Hepatocyte (in vitro differentiated cells): ENCODE data around the gene PITPNC1. TPM values are rescaled to one million over a fixed set of nuclear protein-coding genes. Genes with fewer than 3 reads are reported as not detected.

ENCODE experiments used
- DNase-seq: peaks from one replicate; pipeline ENCODE4 v3.0.0-alpha.2; 2016; ENCODE audit warnings: low spot score
- H2AFZ ChIP-seq: fragments of 200-600 bp; sonication (generic); 2 replicates; pipeline ENCODE4 v1.6.0; 2016; ENCODE audit warnings: antibody characterized with exemption, mild to moderate bottlenecking
- H3K27ac ChIP-seq: fragments of 200-600 bp; sonication (generic); 2 replicates; pipeline ENCODE4 v1.5.1; 2016; ENCODE audit warnings: mild to moderate bottlenecking
- H3K27me3 ChIP-seq: fragments of 200-600 bp; sonication (generic); 2 replicates; pipeline ENCODE4 v1.6.1; 2016
- H3K36me3 ChIP-seq: fragments of 200-600 bp; sonication (generic); replicated peaks from 2 replicates; pipeline ENCODE4 v1.5.1; 2016; ENCODE audit warnings: low read depth; ENCODE audit not compliant: insufficient read depth
- H3K4me1 ChIP-seq: fragments of 200-600 bp; sonication (generic); 2 replicates; pipeline ENCODE4 v1.5.1; 2016; ENCODE audit warnings: mild to moderate bottlenecking, moderate library complexity; ENCODE audit not compliant: insufficient read depth
- H3K4me2 ChIP-seq: fragments of 200-600 bp; sonication (generic); 2 replicates; pipeline ENCODE4 v1.6.0; 2016
- H3K4me3 ChIP-seq: fragments of 200-600 bp; sonication (generic); 2 replicates; pipeline ENCODE4 v1.5.1; 2016; ENCODE audit warnings: mild to moderate bottlenecking
- H3K79me2 ChIP-seq: fragments of 200-600 bp; sonication (generic); 2 replicates; pipeline ENCODE4 v1.6.0; 2017; ENCODE audit warnings: mild to moderate bottlenecking
- H3K9me2 ChIP-seq: fragments of 200-600 bp; sonication (generic); replicated peaks from 2 replicates; pipeline ENCODE4 v1.6.0; 2017; ENCODE audit warnings: mild to moderate bottlenecking; ENCODE audit not compliant: insufficient read depth
- H3K9me3 ChIP-seq: fragments of 200-600 bp; sonication (generic); 2 replicates; pipeline ENCODE4 v1.5.1; 2016; ENCODE audit warnings: low read depth, mild to moderate bottlenecking
- H4K20me1 ChIP-seq: fragments of 200-600 bp; sonication (generic); 2 replicates; pipeline ENCODE4 v1.6.0; 2016; ENCODE audit warnings: mild to moderate bottlenecking; ENCODE audit not compliant: insufficient read depth, poor library complexity, severe bottlenecking
- EZH2 ChIP-seq: fragments of 200-600 bp; sonication (generic); IDR thresholded peaks from 2 replicates; pipeline ENCODE4 v1.6.1; 2016; ENCODE audit warnings: antibody characterized with exemption, mild to moderate bottlenecking, borderline replicate concordance
- EZH2phosphoT487 ChIP-seq: fragments of 200-600 bp; sonication (generic); IDR thresholded peaks from one replicate; pipeline ENCODE4 v1.6.1; 2018; ENCODE audit warnings: antibody characterized with exemption, mild to moderate bottlenecking, low read depth, moderate library complexity; ENCODE audit not compliant: unreplicated experiment, severe bottlenecking
- WGBS: methylation state at CpG from one replicate; pipeline ENCODE4 v1.1.6; 2016; ENCODE audit warnings: low lambda C conversion rate; ENCODE audit errors: missing lambda C conversion rate; 5-methylcytosine and 5-hydroxymethylcytosine counted together
- polyA plus RNA-seq: library from polyadenylated mRNA; unstranded; fragments of >200 nt; fragmentation: Nextera tagmentation; extraction: Ambion mirVana; gene quantifications from 2 replicates; pipeline ENCODE4 v1.2.1, GENCODE V29; 2016
- total RNA-seq: library from RNA; depleted of rRNA; stranded (reverse); fragments of >200 nt; gene quantifications from 2 replicates; pipeline ENCODE4 v1.2.3, GENCODE V29; 2014
- TF ChIP-seq, protein P1 (sequence below): fragments of 200-600 bp; sonication (generic); IDR thresholded peaks from 2 replicates; pipeline ENCODE4 v1.5.1; 2016; ENCODE audit warnings: antibody characterized with exemption, mild to moderate bottlenecking; ENCODE audit not compliant: poor library complexity

The PITPNC1 gene
- total and polyA plus RNA-seq, 2 experiments from 2014 or later = 4.6 to 8.1 TPM

DNA sequence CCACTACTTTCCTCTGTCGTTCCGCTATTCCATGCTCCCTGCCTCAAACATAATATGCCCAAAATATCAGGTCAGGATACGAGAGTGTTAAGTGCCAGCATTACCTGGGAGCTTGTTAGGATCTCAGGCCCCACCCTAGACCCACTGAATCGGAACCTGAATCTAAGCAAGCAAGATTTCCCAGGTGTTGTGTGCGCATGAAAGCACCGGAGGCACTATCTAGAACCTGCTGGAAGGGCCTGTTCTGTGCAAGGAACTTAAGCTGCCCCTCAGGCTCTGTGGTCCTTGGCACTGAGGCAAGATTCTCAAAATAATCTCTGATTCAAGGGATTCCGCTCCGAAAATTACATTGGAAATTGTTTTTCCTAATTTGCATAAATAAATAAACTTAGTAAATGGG, 233.0 kb downstream of the PITPNC1 start:
- Histone ChIP-seq H3K4me2 (no peak overlapping the region), H3K4me3 (no peak overlapping the region), H3K79me2 (no peaks in the 10 kb centered on the region), H2AFZ (no peak overlapping the region), H3K27me3 (no peaks in the 10 kb centered on the region), H3K27ac (no peak overlapping the region), H3K9me2 (no peaks in the 10 kb centered on the region), H4K20me1 (no peaks in the 10 kb centered on the region), H3K4me1 (no peaks in the 10 kb centered on the region), H3K36me3 (no peaks in the 10 kb centered on the region), H3K9me3 (no peaks in the 10 kb centered on the region)
- WGBS = 96% methylated on average over 8 of the region's 8 CpGs
- no peak for TF ChIP-seq EZH2
- no peak for TF ChIP-seq EZH2phosphoT487
- TF ChIP-seq, protein P1, sequence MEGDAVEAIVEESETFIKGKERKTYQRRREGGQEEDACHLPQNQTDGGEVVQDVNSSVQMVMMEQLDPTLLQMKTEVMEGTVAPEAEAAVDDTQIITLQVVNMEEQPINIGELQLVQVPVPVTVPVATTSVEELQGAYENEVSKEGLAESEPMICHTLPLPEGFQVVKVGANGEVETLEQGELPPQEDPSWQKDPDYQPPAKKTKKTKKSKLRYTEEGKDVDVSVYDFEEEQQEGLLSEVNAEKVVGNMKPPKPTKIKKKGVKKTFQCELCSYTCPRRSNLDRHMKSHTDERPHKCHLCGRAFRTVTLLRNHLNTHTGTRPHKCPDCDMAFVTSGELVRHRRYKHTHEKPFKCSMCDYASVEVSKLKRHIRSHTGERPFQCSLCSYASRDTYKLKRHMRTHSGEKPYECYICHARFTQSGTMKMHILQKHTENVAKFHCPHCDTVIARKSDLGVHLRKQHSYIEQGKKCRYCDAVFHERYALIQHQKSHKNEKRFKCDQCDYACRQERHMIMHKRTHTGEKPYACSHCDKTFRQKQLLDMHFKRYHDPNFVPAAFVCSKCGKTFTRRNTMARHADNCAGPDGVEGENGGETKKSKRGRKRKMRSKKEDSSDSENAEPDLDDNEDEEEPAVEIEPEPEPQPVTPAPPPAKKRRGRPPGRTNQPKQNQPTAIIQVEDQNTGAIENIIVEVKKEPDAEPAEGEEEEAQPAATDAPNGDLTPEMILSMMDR = no peak
- DNase-seq = no peak

- Histone ChIP-seq H3K79me2 (no peaks in the 10 kb centered on the region), H3K9me3 (no peaks in the 10 kb centered on the region), H3K27ac (no peak overlapping the region), H3K9me2 (no peaks in the 10 kb centered on the region), H2AFZ (no peak overlapping the region), H3K4me2 (no peak overlapping the region), H3K4me3 (no peak overlapping the region), H4K20me1 (no peaks in the 10 kb centered on the region), H3K4me1 (no peaks in the 10 kb centered on the region), H3K27me3 (no peaks in the 10 kb centered on the region), H3K36me3 (no peaks in the 10 kb centered on the region)
- 95% methylated on average over 7 of the region's 7 CpGs for WGBS
- TF ChIP-seq, protein P1 = no peak
- TF ChIP-seq EZH2phosphoT487 = no peak
- TF ChIP-seq EZH2 = no peak
- DNase-seq = no peak
These were observed 236.9 kb downstream of the PITPNC1 start for GRCh38 chr17:67613961-67614360.

- Histone ChIP-seq H3K4me2 (no peak overlapping the region), H4K20me1 (no peaks in the 10 kb centered on the region), H3K27ac (no peak overlapping the region), H3K9me3 (no peaks in the 10 kb centered on the region), H3K36me3 (no peaks in the 10 kb centered on the region), H3K27me3 (no peaks in the 10 kb centered on the region), H3K79me2 (no peaks in the 10 kb centered on the region), H3K4me3 (no peak overlapping the region), H3K9me2 (no peaks in the 10 kb centered on the region), H2AFZ (no peak overlapping the region), H3K4me1 (no peaks in the 10 kb centered on the region)
- DNase-seq = no peak
- no peak for TF ChIP-seq EZH2phosphoT487
- TF ChIP-seq, protein P1 = no peak
- no peak for TF ChIP-seq EZH2
- 88% methylated on average over 13 of the region's 13 CpGs for WGBS
These were observed 238.0 kb downstream of the PITPNC1 start for GRCh38 chr17:67615011-67615561.
